Measurements from ENCODE around the gene MYCN.
"Not testable (repeated sequence)": the region's sequence is repeated elsewhere in the genome, so short reads cannot be mapped to it uniquely, and the experiment has no call there.

The MYCN gene

GRCh38 chr2:15939854-15940660, at the start of gene MYCN:
MYCN (plus strand) TSS chr2:15940550; CDS start chr2:15942065, 1,515 bp downstream.
- peak; percentile 64 for DNase-seq

DNA sequence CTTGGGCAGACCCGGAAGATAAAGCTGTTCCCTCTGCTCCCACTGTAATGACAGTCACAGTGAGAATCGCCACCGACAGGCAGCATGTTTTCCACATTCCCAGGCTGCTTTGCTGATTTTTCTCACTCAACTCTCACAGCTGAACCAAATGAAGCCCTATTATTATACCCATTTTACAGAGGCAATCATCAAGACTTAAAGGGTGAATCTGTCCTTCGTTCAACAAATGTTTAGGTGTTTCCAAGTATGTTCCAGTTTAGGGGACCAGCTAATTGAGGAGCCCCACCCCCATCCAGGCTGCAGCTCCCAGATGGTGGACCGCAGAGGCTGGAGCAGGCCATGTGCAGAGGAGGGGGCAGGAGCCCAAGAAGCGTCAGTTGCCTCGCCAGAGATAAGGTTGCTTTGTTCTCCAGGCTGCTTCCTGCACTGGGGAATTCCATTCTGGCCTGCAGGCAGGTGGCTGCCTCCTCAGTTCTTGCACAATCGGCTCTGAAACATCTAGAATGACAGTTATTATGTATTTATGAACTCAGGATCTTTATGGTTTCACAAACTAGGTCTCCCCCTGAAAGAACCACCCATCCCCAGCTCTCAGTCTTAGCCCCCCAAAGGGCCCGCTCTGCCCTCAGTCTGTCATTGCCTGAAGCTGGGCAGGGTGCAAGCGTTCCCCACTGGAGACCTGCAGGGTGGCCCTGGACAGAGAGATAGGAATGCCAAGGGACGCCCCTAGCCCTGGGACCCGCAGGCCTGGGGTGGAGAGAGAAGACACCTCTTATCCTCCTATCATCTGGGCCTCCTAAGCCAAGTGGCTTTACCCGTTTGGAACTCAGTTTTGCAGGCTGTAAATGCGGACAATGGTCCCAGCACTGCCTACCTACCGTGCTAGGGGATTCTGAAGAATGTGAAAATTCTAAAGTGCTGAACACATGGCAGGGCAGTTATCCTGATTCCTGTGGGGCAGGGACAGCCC, 49.1 kb upstream of the MYCN start:
- no peak for DNase-seq

DNA sequence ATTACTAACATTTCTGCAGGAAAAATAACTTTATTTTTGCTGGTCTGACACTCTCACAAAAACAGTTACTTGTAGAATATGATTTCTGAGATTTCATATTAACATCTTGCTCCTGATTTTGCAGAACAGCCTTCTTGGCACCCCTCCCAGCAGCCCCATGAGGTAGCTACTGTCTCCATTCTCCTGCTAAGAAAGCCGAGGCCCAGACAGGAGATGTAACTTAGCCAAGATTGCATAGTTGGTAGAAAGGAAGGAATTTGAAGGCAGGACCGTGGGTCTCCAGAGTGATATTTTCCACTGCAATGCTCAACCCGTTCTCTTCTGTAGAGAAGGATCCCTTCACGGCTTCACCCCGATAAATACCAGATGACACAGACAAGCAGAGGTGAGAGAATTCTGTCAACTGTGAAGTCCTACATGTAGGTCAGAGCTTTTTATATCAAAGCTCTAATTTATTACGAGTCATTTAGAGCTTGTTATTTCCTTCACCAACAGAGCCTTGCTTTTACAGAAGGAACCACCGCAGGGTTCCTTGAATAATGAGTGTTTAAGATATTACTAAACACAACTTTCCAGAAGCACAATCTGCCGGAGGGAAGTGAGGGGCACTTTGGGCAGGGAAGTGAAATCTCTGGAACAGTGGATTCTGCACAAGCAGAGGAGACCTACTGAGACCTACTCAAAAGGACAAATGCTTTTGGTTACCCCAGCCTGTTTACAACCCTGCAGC, 48.0 kb upstream of the MYCN start:
- DNase-seq: no peak

DNA sequence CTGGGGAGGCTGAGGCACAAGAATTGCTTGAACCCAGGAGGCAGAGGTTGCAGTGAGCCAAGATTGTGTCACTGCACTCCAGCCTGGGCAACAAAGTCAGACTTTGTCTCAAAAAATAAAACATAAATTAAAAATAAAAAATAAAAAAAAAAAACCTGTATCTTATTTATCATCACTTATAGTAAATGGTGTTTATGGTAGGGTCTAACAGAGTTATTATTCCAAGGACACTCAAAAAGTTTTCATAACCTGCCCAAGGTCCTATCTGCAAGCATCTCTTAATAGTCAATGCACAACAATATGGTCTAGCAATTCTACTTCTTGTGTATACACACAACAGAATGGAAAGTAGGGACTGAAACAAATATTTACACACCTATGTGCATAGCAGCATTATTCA, 47.3 kb upstream of the MYCN start:
- DNase-seq: no peak

GRCh38 chr2:15893689-15894480, 46.5 kb upstream of the MYCN start:
- DNase-seq: no peak

DNA sequence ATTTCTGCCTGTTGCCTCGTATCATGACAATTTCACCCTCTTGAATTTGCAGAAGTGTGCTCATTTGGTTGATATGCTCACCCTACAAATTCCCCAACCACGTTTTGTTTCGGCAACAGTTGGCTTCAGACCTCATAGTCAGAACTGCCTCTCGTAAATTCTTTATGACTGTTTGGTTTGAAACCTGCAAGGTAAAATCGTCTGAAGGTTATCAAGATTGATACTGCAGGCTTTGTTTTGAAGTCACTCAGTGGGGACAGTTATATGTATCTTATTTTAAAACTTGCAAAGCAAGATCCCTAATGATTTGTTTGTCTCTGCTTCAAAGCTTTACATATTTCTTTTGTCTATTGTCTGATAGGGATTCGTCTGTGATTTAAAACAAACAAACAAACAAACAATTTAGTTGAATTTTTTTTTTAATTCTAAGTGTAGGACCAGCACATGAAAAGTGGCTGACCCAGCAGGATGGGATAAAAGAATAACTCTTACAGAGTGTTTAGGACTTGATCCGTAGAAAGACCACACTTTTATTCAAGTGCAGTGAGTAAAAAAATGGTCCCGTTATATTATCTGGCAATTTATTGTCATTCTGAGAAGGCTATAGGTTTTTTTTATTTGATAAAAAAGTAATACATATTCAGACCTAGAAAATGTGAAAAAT, 45.7 kb upstream of the MYCN start:
- DNase-seq: no peak

- no peak for DNase-seq
Measured at GRCh38 chr2:15895615-15896469, 44.5 kb upstream of the MYCN start.

- DNase-seq: no peak
Measured at GRCh38 chr2:15896859-15897258, 43.5 kb upstream of the MYCN start.

GRCh38 chr2:15897431-15898098, 42.8 kb upstream of the MYCN start:
- no peak for DNase-seq

- no peak for DNase-seq
Measured at GRCh38 chr2:15899327-15899612, 41.1 kb upstream of the MYCN start.

GRCh38 chr2:15899751-15900493, 40.4 kb upstream of the MYCN start:
- no peak for DNase-seq

DNA sequence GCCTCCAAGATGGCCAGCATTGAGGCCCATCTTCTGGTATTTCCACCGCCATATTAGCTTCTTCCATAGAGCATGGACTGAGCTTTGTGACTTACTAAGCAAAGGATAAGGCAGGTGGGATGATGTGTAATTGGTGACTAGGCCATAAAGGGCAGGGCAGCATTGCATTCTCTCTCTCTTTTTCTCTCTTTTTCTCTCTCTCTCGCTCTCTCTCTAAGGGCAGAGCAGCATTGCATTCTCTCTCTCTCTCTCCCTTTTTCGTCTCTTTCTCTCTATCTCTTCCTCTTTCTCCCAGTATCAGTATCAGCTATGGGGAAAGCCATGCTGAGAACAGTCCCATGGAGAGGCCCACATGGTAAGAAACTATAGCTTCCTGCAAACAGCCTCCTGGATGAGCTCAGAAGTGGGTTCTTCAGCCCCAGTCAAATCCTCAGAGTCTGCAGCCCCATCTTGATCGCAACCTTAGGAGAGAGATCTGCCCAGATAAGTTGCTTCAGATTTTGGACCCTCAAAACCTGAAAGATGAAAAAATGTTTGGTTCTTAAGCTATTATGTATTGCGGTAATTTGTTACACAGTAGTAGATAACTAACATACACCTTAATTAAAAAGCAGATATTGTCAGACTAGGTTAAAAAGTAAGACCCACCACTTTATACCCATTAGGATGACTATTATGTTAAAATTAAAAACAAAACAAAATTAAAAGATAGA, 39.1 kb upstream of the MYCN start:
- no peak for DNase-seq

DNA sequence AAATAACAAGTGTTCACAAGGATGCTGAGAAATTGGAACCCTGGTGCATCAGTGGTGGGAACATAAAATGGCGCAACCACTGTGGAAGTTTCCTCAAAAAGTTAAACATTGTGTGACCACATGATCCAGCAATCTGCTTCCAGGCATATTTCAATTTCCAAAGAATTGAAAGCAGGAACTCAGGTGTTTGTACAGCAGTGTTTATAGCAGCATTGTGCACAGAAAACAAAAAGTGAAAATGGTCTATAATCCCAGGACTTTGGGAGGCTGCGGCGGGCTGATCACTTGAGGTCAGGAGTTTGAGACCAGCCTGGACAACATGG, 38.6 kb upstream of the MYCN start:
- DNase-seq: no peak

GRCh38 chr2:15903910-15904309, 36.4 kb upstream of the MYCN start:
- not testable (repeated sequence) for DNase-seq

DNA sequence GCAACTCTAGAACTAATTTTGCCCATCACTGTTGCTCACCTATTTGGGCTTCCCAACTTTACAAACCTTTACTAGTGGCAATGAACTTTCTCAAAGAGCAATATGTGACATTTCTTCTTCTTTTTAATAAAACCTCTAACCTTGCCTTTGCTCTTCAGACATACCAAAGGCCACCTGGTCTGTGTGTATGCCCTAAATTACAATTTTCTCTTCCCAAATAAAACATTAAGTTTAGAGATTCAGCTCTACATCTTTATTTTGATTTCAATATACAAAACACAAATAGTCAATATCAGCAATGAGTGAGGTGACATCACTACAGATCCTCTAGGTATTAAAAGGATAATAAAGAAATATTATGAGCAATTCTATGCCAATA, 35.1 kb upstream of the MYCN start:
- DNase-seq: no peak

DNA sequence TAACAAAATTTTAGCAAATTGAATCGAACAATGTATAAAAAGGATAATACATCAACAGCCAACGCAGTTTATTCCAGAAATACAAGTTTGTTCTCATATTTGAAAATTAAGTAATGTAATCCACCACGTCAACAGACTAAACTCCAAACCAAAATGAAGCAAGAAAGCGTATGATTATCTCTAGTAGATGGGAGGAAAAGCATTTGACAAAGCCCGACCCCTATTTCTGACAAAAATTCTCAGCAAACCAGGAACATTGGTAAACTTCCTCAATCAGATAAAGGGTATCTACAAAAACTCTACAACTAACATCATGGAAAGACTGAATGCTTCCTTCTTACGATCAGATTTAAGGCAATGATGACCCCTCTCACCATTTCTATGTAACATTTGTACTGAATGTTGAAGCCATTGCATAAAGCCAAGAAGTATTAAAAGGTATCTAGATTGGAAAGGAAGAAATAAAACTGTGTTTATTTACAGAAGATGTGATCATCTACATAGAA, 34.3 kb upstream of the MYCN start:
- no peak for DNase-seq

GRCh38 chr2:15906778-15907177, 33.6 kb upstream of the MYCN start:
- DNase-seq: no peak

GRCh38 chr2:15907461-15908324, 32.7 kb upstream of the MYCN start:
- no peak for DNase-seq
